GM12873 (cell line): Measurements from ENCODE around the gene MOB1B.

ENCODE experiments used
- TF ChIP-seq, protein P1 (sequence below): IDR thresholded peaks from 2 replicates; pipeline ENCODE4 v1.5.1; 2012; ENCODE audit warnings: low read depth, mild to moderate bottlenecking, moderate library complexity, low read length, control low read depth; ENCODE audit not compliant: insufficient read depth; ENCODE audit errors: missing control alignments

The MOB1B gene

GRCh38 chr4:71004281-71004851, 102.2 kb downstream of the MOB1B start:
- TF ChIP-seq, protein P1, sequence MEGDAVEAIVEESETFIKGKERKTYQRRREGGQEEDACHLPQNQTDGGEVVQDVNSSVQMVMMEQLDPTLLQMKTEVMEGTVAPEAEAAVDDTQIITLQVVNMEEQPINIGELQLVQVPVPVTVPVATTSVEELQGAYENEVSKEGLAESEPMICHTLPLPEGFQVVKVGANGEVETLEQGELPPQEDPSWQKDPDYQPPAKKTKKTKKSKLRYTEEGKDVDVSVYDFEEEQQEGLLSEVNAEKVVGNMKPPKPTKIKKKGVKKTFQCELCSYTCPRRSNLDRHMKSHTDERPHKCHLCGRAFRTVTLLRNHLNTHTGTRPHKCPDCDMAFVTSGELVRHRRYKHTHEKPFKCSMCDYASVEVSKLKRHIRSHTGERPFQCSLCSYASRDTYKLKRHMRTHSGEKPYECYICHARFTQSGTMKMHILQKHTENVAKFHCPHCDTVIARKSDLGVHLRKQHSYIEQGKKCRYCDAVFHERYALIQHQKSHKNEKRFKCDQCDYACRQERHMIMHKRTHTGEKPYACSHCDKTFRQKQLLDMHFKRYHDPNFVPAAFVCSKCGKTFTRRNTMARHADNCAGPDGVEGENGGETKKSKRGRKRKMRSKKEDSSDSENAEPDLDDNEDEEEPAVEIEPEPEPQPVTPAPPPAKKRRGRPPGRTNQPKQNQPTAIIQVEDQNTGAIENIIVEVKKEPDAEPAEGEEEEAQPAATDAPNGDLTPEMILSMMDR: peak; percentile 21

- TF ChIP-seq, protein P1: no peak
These were observed 104.2 kb downstream of the MOB1B start for GRCh38 chr4:71006203-71006907.

DNA sequence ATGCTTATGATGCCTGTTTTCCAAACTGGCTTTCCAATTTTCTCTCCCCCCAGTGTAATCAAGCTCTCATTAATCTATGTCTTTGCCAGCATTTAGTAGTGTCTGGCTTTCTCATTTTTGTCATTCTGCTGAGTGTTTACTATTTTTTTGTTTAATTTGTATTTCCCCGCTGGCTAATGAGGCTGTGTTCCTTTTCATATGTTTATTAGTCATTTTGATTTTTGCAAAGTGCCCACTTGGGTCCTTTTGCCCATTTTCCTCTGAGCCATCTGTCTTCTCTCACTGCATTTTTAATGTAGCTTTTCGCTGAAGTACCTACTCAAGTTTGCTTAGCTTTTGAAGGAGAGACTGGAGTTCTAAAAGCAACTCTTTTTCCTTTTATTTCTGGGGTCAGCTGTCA, 106.0 kb downstream of the MOB1B start:
- TF ChIP-seq, protein P1: no peak

DNA sequence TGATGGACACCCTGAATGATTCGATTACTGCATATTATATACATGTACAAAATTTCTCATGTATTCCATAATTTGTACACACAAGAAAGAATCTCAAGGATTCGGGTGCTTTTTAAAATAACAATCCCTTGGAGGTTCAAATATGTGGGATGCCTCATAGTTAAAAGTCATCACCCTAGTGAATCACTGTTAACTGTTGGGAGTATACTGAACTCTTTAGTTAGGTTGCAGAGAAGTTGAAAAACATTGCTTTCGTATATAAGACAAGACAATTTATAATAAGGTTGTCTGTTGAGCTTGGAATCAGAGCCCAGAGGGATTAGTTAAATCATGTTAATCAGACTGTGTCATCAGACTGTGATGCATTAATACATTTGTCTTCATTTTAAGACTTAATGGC, 106.9 kb downstream of the MOB1B start:
- TF ChIP-seq, protein P1: no peak

- TF ChIP-seq, protein P1: peak; percentile 62
These were observed 107.9 kb downstream of the MOB1B start for GRCh38 chr4:71009890-71010588.

DNA sequence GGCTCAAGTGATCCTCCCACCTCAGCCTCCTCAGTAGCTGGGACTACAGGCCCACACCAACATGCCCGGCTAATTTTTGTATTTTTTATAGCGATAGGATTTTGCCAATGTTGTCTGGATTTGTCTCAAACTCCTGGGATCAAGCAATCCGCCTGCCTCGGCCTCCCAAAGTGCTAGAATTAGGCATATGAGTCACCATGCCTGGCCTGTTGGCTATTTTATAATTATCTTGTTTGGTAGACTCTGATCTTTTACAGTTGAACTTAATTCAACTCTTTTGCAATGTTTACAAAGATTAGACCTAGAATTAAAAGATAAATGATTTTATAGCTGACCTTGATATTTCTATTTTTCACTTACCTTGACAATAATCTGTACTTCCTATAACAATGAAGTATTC, 109.3 kb downstream of the MOB1B start:
- TF ChIP-seq, protein P1: no peak

DNA sequence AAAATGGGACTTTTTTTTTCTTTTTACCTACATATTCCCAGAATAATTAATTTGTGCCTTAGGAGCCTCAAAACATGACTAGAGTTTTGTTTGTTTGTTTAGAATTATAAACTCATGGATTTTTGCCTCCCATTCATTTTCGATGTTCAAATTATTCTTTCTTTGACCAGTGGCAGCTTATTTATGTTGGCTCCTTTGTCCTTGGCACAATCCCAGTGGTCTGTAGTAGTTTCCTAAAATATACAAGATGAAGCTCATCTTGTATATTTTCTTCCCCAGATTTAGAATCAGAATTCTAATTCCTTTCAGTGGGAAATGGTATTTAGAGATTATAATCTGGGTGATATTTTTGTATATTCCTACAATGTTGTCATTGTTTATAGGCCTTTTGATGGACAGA, 118.4 kb downstream of the MOB1B start:
- TF ChIP-seq, protein P1: no peak
